Right hindlimb (tissue), 1 donor: Measurements from ENCODE around the gene WNT6.

Experiments
- DNase-seq: peaks from one replicate; pipeline ENCODE4 v3.0.0-alpha.2; 2018

WNT6 gene

GRCh38 chr2:218858671-218859555 lies 692 bp upstream of the WNT6 start:
- DNase-seq, result no peak

GRCh38 chr2:218859988-218860831 lies 605 bp downstream of the WNT6 start:
- DNase-seq, result no peak

GRCh38 chr2:218860950-218861381 lies 1.4 kb downstream of the WNT6 start:
- peak; percentile 83 for DNase-seq

- no peak for DNase-seq
Observed at GRCh38 chr2:218861645-218862318, 2.2 kb downstream of the WNT6 start.

- DNase-seq, result no peak
Observed at GRCh38 chr2:218863021-218863520, 3.5 kb downstream of the WNT6 start.

GRCh38 chr2:218865396-218865795 lies 5.8 kb downstream of the WNT6 start:
- no peak for DNase-seq

- no peak for DNase-seq
Observed at GRCh38 chr2:218865999-218866398, 6.4 kb downstream of the WNT6 start.

GRCh38 chr2:218867900-218868299 lies 8.3 kb downstream of the WNT6 start:
- no peak for DNase-seq

GRCh38 chr2:218869064-218869463 lies 9.5 kb downstream of the WNT6 start:
- no peak for DNase-seq

- no peak for DNase-seq
Observed at GRCh38 chr2:218870984-218871344, 11.4 kb downstream of the WNT6 start.

GRCh38 chr2:218871345-218872302 lies 12.0 kb downstream of the WNT6 start:
- no peak for DNase-seq

GRCh38 chr2:218872645-218873358 lies 13.2 kb downstream of the WNT6 start:
- DNase-seq, result no peak

GRCh38 chr2:218873359-218874194 lies 14.0 kb downstream of the WNT6 start:
- no peak for DNase-seq

- DNase-seq, result no peak
Observed at GRCh38 chr2:218875692-218876246, 16.2 kb downstream of the WNT6 start.

GRCh38 chr2:218876562-218877219 lies 17.1 kb downstream of the WNT6 start:
- peak; percentile 72 for DNase-seq

- no peak for DNase-seq
Observed at GRCh38 chr2:218877331-218877730, 17.7 kb downstream of the WNT6 start.

GRCh38 chr2:218877891-218878290 lies 18.3 kb downstream of the WNT6 start:
- DNase-seq, result no peak

- DNase-seq, result no peak
Observed at GRCh38 chr2:218878486-218878885, 18.9 kb downstream of the WNT6 start.
